Glutamatergic neuron (in vitro differentiated cells): ENCODE measurements around the gene CXCR2. TPM values are rescaled to one million over a fixed set of nuclear protein-coding genes. Genes with fewer than 3 reads are reported as not detected.

Source experiments
- DNase-seq: peaks from one replicate; pipeline ENCODE4 v3.0.0; 2022
- H3K27ac Mint-ChIP-seq: one replicate; pipeline ENCODE4 v1.8.0; 2020; ENCODE audit warnings: mild to moderate bottlenecking, mixed read lengths, inconsistent platforms; ENCODE audit not compliant: unreplicated experiment
- H3K27me3 Mint-ChIP-seq: one replicate; pipeline ENCODE4 v1.8.0; 2020; ENCODE audit warnings: mild to moderate bottlenecking, moderate library complexity, mixed read lengths, inconsistent platforms; ENCODE audit not compliant: unreplicated experiment
- H3K36me3 Mint-ChIP-seq: one replicate; pipeline ENCODE4 v1.8.0; 2020; ENCODE audit warnings: mild to moderate bottlenecking, mixed read lengths, inconsistent platforms; ENCODE audit not compliant: unreplicated experiment
- H3K4me1 Mint-ChIP-seq: one replicate; pipeline ENCODE4 v1.8.0; 2020; ENCODE audit warnings: mild to moderate bottlenecking, low read depth, mixed read lengths, inconsistent platforms; ENCODE audit not compliant: unreplicated experiment
- H3K4me3 Mint-ChIP-seq: one replicate; pipeline ENCODE4 v1.8.0; 2020; ENCODE audit warnings: mild to moderate bottlenecking, mixed read lengths, inconsistent platforms; ENCODE audit not compliant: unreplicated experiment
- H3K9me3 Mint-ChIP-seq: one replicate; pipeline ENCODE4 v1.8.0; 2020; ENCODE audit warnings: mild to moderate bottlenecking, moderate library complexity, mixed read lengths, inconsistent platforms; ENCODE audit not compliant: unreplicated experiment
- total RNA-seq: library from RNA; stranded (reverse); fragmentation: NEBNext Ultra II Directional; extraction: Animal tissue kit (Norgen Biotek cat#: 25700); gene quantifications from one replicate; pipeline ENCODE4 v1.2.1, GENCODE V29; 2021; ENCODE audit not compliant: unreplicated experiment
- TF ChIP-seq, protein P1 (sequence below): fragments of 200-600 bp; sonication (generic); IDR thresholded peaks from one replicate; pipeline ENCODE4 v1.5.0; 2021; ENCODE audit not compliant: partially characterized antibody, unreplicated experiment

The CXCR2 gene
- total RNA-seq, 1 donor from 2014 or later, result not detected

DNA sequence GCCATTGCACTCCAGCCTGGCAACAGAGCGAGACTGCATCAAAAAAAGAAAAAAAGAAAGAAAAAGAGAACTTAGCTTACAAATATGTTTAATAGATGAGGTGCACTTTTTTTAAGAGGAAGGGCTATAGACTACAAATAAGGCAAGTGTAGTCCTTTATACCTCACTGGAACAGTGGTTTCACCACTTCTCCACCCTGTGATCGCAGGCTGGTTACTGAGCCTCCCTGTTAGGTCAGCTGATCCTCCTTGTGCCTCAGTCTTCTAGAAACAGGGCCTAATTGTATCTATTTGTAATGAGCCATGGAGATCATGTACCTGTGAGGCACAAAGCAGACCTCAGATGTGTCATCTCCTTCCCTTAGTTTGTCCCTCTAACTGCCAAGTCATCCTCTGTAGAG, 4.5 kb downstream of the CXCR2 start:
- no peak for DNase-seq
- Mint-ChIP-seq H3K27ac (no peak overlapping the region), H3K4me3 (no peak overlapping the region), H3K4me1 (no peaks in the 10 kb centered on the region), H3K27me3 (peaks cover 6% of the 10 kb centered on the region), H3K36me3 (no peaks in the 10 kb centered on the region), H3K9me3 (no peaks in the 10 kb centered on the region)
- TF ChIP-seq, protein P1, sequence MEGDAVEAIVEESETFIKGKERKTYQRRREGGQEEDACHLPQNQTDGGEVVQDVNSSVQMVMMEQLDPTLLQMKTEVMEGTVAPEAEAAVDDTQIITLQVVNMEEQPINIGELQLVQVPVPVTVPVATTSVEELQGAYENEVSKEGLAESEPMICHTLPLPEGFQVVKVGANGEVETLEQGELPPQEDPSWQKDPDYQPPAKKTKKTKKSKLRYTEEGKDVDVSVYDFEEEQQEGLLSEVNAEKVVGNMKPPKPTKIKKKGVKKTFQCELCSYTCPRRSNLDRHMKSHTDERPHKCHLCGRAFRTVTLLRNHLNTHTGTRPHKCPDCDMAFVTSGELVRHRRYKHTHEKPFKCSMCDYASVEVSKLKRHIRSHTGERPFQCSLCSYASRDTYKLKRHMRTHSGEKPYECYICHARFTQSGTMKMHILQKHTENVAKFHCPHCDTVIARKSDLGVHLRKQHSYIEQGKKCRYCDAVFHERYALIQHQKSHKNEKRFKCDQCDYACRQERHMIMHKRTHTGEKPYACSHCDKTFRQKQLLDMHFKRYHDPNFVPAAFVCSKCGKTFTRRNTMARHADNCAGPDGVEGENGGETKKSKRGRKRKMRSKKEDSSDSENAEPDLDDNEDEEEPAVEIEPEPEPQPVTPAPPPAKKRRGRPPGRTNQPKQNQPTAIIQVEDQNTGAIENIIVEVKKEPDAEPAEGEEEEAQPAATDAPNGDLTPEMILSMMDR, result no peak

DNA sequence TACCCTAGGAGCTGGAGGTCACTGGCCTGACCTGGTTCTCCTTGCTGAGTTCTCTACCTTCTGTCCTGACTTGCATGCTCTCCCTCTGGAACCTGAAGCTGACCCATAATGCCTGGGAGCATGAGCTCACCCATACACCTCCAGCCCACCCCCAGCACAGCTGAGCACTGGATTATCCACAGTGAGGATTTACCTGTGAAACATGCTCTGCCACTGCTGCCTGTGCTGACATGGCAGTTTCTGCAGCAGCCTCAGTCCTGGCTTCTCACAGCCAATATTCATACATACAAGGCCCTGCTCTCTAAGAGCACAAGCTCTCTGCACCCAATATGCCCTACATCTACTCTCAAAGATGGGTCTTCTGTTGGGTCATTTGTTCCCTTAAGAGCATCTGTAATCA, 5.0 kb downstream of the CXCR2 start:
- peaks cover 3% of the 10 kb centered on the region for H3K27me3 Mint-ChIP-seq
- H3K9me3 Mint-ChIP-seq, result no peaks in the 10 kb centered on the region
- no peak overlapping the region for H3K27ac Mint-ChIP-seq
- DNase-seq, result no peak
- no peak overlapping the region for H3K4me3 Mint-ChIP-seq
- no peaks in the 10 kb centered on the region for H3K36me3 Mint-ChIP-seq
- TF ChIP-seq, protein P1, result no peak
- H3K4me1 Mint-ChIP-seq, result no peaks in the 10 kb centered on the region

DNA sequence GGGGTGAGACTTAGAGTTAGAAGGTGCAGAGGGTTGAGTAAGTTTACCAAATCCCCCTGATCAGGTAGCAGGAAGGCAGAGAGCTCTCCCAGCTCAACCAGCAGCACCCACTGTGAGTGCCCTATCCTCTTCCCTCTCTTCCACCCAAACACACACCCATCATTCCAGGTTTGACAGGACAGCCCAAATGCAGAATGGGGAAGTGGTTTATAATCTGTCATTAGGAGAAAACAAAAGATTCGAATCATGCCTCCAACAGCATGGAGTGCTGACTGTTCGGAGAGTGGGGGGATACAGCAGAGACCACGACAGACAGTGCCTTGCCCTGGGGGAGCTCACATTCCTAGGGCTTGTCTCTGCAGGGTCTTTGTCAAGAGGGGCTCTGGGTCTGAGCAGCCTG, 11.7 kb downstream of the CXCR2 start:
- H3K27ac Mint-ChIP-seq, result no peak overlapping the region
- DNase-seq, result no peak
- no peaks in the 10 kb centered on the region for H3K36me3 Mint-ChIP-seq
- TF ChIP-seq, protein P1, result no peak
- no peak overlapping the region for H3K4me3 Mint-ChIP-seq
- H3K4me1 Mint-ChIP-seq, result no peaks in the 10 kb centered on the region
- peaks cover under 1% of the 10 kb centered on the region for H3K27me3 Mint-ChIP-seq
- H3K9me3 Mint-ChIP-seq, result peaks cover 3% of the 10 kb centered on the region

DNA sequence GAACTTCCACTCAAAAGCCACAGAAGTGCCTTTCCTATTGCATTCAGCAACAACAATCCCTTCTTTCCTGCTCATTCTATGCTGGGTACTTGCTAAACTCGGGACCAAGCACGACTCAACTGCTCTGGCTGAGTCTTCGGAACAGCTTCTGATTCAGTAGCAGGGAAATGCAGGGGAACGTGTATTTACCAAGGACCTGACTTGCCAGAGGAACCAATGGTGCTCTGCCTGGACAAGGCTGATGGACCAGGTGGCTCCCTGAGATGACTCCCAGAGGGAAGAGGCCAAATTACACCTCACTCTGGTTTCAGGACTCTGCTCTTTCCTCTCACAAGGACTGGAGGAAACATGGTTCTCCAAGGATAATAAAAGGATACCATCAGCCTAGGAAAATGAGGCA, 12.2 kb downstream of the CXCR2 start:
- Mint-ChIP-seq H3K4me3 (no peak overlapping the region), H3K27me3 (peaks cover 3% of the 10 kb centered on the region), H3K36me3 (no peaks in the 10 kb centered on the region), H3K27ac (no peak overlapping the region), H3K4me1 (no peaks in the 10 kb centered on the region), H3K9me3 (peaks cover 3% of the 10 kb centered on the region)
- no peak for DNase-seq
- TF ChIP-seq, protein P1, result no peak

DNA sequence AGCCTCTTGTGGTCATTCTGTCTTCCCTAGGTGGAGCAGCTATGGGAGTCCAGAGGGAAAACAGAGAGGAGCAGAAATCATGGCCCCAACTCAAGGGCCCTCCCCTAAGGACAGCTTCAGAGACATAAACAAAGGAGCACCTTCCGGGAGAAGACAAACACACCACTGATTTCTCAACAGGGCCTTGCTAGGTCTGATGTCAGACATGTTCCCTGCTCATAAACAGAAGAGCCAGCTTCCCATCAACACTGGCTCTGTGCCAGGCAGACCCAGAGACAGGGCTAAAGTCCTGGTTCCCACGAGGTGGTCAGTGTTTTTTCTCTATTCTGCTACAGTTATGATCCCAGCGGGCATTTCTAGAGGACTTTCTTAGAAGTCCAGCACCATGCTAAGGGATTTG, 19.3 kb downstream of the CXCR2 start:
- TF ChIP-seq, protein P1, result no peak
- Mint-ChIP-seq H3K27ac (no peak overlapping the region), H3K4me1 (no peaks in the 10 kb centered on the region), H3K36me3 (no peaks in the 10 kb centered on the region), H3K27me3 (peaks cover 3% of the 10 kb centered on the region), H3K4me3 (no peak overlapping the region), H3K9me3 (peaks cover 1% of the 10 kb centered on the region)
- DNase-seq, result no peak
